Fibroblast of skin of scalp (primary cell): ENCODE measurements around the gene ESD.

Experiments
- DNase-seq: peaks from one replicate; pipeline ENCODE4 v3.0.0-alpha.2; 2013

Gene ESD

GRCh38 chr13:46745062-46745461 is 51.9 kb downstream of the ESD start:
- DNase-seq: no peak

- DNase-seq: peak; percentile 64
Observed at GRCh38 chr13:46743191-46743590, 53.8 kb downstream of the ESD start.

GRCh38 chr13:46739447-46740098 is 57.4 kb downstream of the ESD start:
- DNase-seq: no peak

- DNase-seq: no peak
Observed at GRCh38 chr13:46738766-46739165, 58.2 kb downstream of the ESD start.

- DNase-seq: no peak
Observed at GRCh38 chr13:46738055-46738454, 58.9 kb downstream of the ESD start.

GRCh38 chr13:46736541-46737310 is 60.2 kb downstream of the ESD start:
- no peak for DNase-seq

- DNase-seq: no peak
Observed at GRCh38 chr13:46735425-46735824, 61.5 kb downstream of the ESD start.

- DNase-seq: no peak
Observed at GRCh38 chr13:46731535-46731934, 65.4 kb downstream of the ESD start.

- no peak for DNase-seq
Observed at GRCh38 chr13:46728777-46729176, 68.2 kb downstream of the ESD start.

- no peak for DNase-seq
Observed at GRCh38 chr13:46726347-46726746, 70.6 kb downstream of the ESD start.
